Hepatocyte (in vitro differentiated cells): Measurements from ENCODE around the gene NPEPL1. TPM values are rescaled to one million over a fixed set of nuclear protein-coding genes. Genes with fewer than 3 reads are reported as not detected.

Source experiments
- DNase-seq: peaks from one replicate; pipeline ENCODE4 v3.0.0-alpha.2; 2016; ENCODE audit warnings: low spot score
- H2AFZ ChIP-seq: fragments of 200-600 bp; sonication (generic); 2 replicates; pipeline ENCODE4 v1.6.0; 2016; ENCODE audit warnings: antibody characterized with exemption, mild to moderate bottlenecking
- H3K27ac ChIP-seq: fragments of 200-600 bp; sonication (generic); 2 replicates; pipeline ENCODE4 v1.5.1; 2016; ENCODE audit warnings: mild to moderate bottlenecking
- H3K27me3 ChIP-seq: fragments of 200-600 bp; sonication (generic); 2 replicates; pipeline ENCODE4 v1.6.1; 2016
- H3K36me3 ChIP-seq: fragments of 200-600 bp; sonication (generic); replicated peaks from 2 replicates; pipeline ENCODE4 v1.5.1; 2016; ENCODE audit warnings: low read depth; ENCODE audit not compliant: insufficient read depth
- H3K4me1 ChIP-seq: fragments of 200-600 bp; sonication (generic); 2 replicates; pipeline ENCODE4 v1.5.1; 2016; ENCODE audit warnings: mild to moderate bottlenecking, moderate library complexity; ENCODE audit not compliant: insufficient read depth
- H3K4me2 ChIP-seq: fragments of 200-600 bp; sonication (generic); 2 replicates; pipeline ENCODE4 v1.6.0; 2016
- H3K4me3 ChIP-seq: fragments of 200-600 bp; sonication (generic); 2 replicates; pipeline ENCODE4 v1.5.1; 2016; ENCODE audit warnings: mild to moderate bottlenecking
- H3K79me2 ChIP-seq: fragments of 200-600 bp; sonication (generic); 2 replicates; pipeline ENCODE4 v1.6.0; 2017; ENCODE audit warnings: mild to moderate bottlenecking
- H3K9me2 ChIP-seq: fragments of 200-600 bp; sonication (generic); replicated peaks from 2 replicates; pipeline ENCODE4 v1.6.0; 2017; ENCODE audit warnings: mild to moderate bottlenecking; ENCODE audit not compliant: insufficient read depth
- H3K9me3 ChIP-seq: fragments of 200-600 bp; sonication (generic); 2 replicates; pipeline ENCODE4 v1.5.1; 2016; ENCODE audit warnings: low read depth, mild to moderate bottlenecking
- H4K20me1 ChIP-seq: fragments of 200-600 bp; sonication (generic); 2 replicates; pipeline ENCODE4 v1.6.0; 2016; ENCODE audit warnings: mild to moderate bottlenecking; ENCODE audit not compliant: insufficient read depth, poor library complexity, severe bottlenecking
- EZH2 ChIP-seq: fragments of 200-600 bp; sonication (generic); IDR thresholded peaks from 2 replicates; pipeline ENCODE4 v1.6.1; 2016; ENCODE audit warnings: antibody characterized with exemption, mild to moderate bottlenecking, borderline replicate concordance
- EZH2phosphoT487 ChIP-seq: fragments of 200-600 bp; sonication (generic); IDR thresholded peaks from one replicate; pipeline ENCODE4 v1.6.1; 2018; ENCODE audit warnings: antibody characterized with exemption, mild to moderate bottlenecking, low read depth, moderate library complexity; ENCODE audit not compliant: unreplicated experiment, severe bottlenecking
- WGBS: methylation state at CpG from one replicate; pipeline ENCODE4 v1.1.6; 2016; ENCODE audit warnings: low lambda C conversion rate; ENCODE audit errors: missing lambda C conversion rate; 5-methylcytosine and 5-hydroxymethylcytosine counted together
- polyA plus RNA-seq: library from polyadenylated mRNA; unstranded; fragments of >200 nt; fragmentation: Nextera tagmentation; extraction: Ambion mirVana; gene quantifications from 2 replicates; pipeline ENCODE4 v1.2.1, GENCODE V29; 2016
- total RNA-seq: library from RNA; depleted of rRNA; stranded (reverse); fragments of >200 nt; gene quantifications from 2 replicates; pipeline ENCODE4 v1.2.3, GENCODE V29; 2014
- TF ChIP-seq, protein P1 (sequence below): fragments of 200-600 bp; sonication (generic); IDR thresholded peaks from 2 replicates; pipeline ENCODE4 v1.5.1; 2016; ENCODE audit warnings: antibody characterized with exemption, mild to moderate bottlenecking; ENCODE audit not compliant: poor library complexity

The NPEPL1 gene
- total and polyA plus RNA-seq, 2 experiments from 2014 or later: 15.2 to 42.3 TPM

DNA sequence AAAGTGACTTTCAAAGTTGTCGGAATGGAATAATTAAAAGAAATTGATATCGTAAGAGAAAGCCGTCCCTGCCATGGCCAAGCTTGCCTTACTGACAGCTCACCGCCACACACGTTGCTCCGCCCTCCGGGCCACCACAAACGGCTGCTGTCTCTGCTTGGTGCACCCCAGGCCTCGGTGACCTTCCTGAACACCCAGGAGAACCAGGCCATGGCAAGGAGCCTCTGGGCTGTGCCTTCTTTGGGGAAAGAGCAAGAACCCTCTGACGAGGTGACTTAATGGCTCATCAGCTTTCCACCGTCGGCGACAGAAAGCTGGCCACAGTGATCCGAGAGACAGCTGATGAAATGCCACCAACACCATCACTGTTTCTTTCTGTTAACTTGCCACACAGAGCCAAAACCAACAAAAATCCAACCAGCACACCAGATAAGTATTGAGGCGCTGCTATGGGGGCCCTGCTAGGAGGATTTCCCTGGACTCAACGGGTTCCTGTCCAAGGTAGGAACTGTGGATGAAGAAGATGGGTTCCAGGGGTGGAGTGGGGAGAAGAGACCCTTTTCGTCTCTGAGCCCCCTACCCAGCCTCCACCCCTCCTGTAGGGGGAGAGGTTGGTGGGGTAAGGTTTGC lies 61.4 kb downstream of the NPEPL1 start:
- no peaks in the 10 kb centered on the region for H3K9me3 ChIP-seq
- no peaks in the 10 kb centered on the region for H3K4me1 ChIP-seq
- H3K4me3 ChIP-seq: no peak overlapping the region
- TF ChIP-seq, protein P1, sequence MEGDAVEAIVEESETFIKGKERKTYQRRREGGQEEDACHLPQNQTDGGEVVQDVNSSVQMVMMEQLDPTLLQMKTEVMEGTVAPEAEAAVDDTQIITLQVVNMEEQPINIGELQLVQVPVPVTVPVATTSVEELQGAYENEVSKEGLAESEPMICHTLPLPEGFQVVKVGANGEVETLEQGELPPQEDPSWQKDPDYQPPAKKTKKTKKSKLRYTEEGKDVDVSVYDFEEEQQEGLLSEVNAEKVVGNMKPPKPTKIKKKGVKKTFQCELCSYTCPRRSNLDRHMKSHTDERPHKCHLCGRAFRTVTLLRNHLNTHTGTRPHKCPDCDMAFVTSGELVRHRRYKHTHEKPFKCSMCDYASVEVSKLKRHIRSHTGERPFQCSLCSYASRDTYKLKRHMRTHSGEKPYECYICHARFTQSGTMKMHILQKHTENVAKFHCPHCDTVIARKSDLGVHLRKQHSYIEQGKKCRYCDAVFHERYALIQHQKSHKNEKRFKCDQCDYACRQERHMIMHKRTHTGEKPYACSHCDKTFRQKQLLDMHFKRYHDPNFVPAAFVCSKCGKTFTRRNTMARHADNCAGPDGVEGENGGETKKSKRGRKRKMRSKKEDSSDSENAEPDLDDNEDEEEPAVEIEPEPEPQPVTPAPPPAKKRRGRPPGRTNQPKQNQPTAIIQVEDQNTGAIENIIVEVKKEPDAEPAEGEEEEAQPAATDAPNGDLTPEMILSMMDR: no peak
- TF ChIP-seq EZH2 (no peak), EZH2phosphoT487 (no peak)
- WGBS: 77% methylated on average over 17 of the region's 17 CpGs
- no peaks in the 10 kb centered on the region for H4K20me1 ChIP-seq
- no peaks in the 10 kb centered on the region for H3K36me3 ChIP-seq
- H3K27me3 ChIP-seq: no peaks in the 10 kb centered on the region
- no peaks in the 10 kb centered on the region for H3K9me2 ChIP-seq
- no peak overlapping the region for H3K27ac ChIP-seq
- DNase-seq: no peak
- H3K4me2 ChIP-seq: no peak overlapping the region
- H2AFZ ChIP-seq: no peak overlapping the region
- H3K79me2 ChIP-seq: no peaks in the 10 kb centered on the region

DNA sequence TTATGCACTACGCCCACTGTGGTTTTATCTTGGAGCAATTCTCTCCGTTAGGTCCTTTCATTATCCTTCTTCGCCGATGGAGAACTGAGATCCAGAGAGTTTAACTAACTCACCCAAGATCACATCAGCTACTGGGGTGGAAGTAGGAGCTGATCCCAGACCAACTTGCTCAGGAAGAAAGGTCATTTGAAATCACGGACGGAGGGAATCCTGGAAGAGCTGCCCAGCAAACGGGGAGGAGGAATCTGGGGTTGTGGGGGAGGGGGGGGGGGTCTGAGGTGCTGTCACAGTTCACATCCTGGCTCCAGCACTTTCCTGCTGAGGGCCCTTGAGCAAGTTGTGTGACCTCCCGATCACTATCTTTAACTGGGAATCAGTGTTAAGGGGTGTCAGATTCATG lies 62.0 kb downstream of the NPEPL1 start:
- no peaks in the 10 kb centered on the region for H3K4me1 ChIP-seq
- no peak for DNase-seq
- TF ChIP-seq, protein P1: no peak
- no peak for TF ChIP-seq EZH2phosphoT487
- no peak for TF ChIP-seq EZH2
- H3K4me3 ChIP-seq: no peak overlapping the region
- H3K36me3 ChIP-seq: no peaks in the 10 kb centered on the region
- no peak overlapping the region for H3K4me2 ChIP-seq
- H4K20me1 ChIP-seq: no peaks in the 10 kb centered on the region
- H2AFZ ChIP-seq: no peak overlapping the region
- H3K9me3 ChIP-seq: no peaks in the 10 kb centered on the region
- H3K9me2 ChIP-seq: no peaks in the 10 kb centered on the region
- no peaks in the 10 kb centered on the region for H3K79me2 ChIP-seq
- WGBS: 78% methylated on average over 7 of the region's 8 CpGs
- no peaks in the 10 kb centered on the region for H3K27me3 ChIP-seq
- no peak overlapping the region for H3K27ac ChIP-seq

DNA sequence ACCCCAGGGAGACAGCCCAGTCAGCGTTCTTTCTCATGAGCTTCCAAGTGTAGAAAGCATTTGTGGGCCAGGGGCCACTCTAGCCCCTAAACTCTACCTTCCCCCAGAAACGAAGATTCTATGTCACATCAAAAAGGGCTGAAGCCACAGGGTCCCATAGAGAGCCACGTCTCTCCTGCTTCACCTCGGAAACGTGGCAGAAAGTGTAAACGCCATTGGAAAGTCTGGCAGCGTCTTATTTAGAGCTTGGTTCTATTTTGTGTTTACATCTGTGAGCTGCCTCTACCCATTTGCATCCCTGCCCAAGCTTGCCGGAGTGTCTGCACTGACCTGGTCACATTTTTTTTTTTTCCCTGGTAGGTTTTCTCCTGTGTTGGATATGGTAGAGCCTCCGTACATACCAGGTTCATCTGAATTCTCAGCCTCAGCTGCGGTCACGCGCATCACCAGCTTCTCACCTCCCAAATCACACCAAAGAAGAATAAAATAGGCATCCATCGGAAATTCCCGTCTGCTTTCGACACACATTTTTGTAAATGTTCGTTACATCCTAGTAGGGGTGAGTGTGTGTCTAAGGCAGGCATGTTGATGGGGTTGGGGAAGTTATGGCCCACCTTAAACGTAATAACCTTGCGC lies 62.6 kb downstream of the NPEPL1 start:
- Histone ChIP-seq H3K27ac (no peak overlapping the region), H3K79me2 (no peaks in the 10 kb centered on the region), H3K4me2 (no peak overlapping the region), H4K20me1 (no peaks in the 10 kb centered on the region), H2AFZ (no peak overlapping the region), H3K27me3 (no peaks in the 10 kb centered on the region), H3K4me1 (no peaks in the 10 kb centered on the region), H3K9me2 (no peaks in the 10 kb centered on the region), H3K4me3 (no peak overlapping the region), H3K9me3 (no peaks in the 10 kb centered on the region), H3K36me3 (no peaks in the 10 kb centered on the region)
- TF ChIP-seq EZH2: no peak
- WGBS: 96% methylated on average over 18 of the region's 18 CpGs
- no peak for DNase-seq

DNA sequence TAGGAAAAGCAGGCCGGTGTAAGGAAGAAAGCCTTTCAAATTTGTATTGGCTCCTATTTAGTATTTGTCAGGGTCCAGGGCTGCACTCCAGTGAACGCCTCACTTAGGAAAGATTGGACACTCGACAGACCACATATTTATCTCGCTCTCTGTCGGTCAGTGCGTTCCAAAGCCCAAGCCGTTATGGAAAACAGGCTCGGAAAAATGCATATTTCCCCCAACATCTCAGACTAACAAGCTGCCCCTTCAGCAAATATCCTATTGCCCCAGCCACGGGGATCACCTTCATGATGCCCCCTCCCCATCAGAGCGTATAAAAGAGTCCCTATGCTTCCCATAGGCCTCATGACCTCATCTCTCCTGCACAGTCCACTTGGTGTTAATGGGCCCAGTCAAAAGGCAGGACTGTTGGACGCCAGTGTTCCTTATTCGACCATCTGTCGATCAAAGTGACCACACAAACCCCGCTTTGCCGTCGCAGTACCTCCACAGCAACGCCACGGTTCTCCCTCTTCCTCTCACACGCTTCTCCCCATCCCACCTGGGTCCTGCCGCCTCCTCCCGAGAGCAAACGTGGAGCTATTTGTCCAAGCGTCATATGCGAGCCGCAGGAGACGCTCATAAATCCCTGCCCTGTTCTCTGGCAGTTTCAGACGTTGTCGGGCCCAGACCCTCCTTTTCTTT lies 63.3 kb downstream of the NPEPL1 start:
- Histone ChIP-seq H3K36me3 (no peaks in the 10 kb centered on the region), H4K20me1 (no peaks in the 10 kb centered on the region), H3K27me3 (no peaks in the 10 kb centered on the region), H3K9me2 (no peaks in the 10 kb centered on the region), H3K4me1 (no peaks in the 10 kb centered on the region), H3K27ac (no peak overlapping the region), H3K4me2 (no peak overlapping the region), H3K4me3 (no peak overlapping the region), H3K9me3 (no peaks in the 10 kb centered on the region), H3K79me2 (no peaks in the 10 kb centered on the region), H2AFZ (no peak overlapping the region)
- no peak for DNase-seq
- no peak for TF ChIP-seq EZH2phosphoT487
- TF ChIP-seq EZH2: no peak
- TF ChIP-seq, protein P1: no peak
- 73% methylated on average over 28 of the region's 28 CpGs for WGBS
